Aorta (tissue), 5 donors: ENCODE measurements around the gene APEH. TPM values are rescaled to one million over a fixed set of nuclear protein-coding genes. Genes with fewer than 3 reads are reported as not detected.

Source experiments
- ATAC-seq: fragments of 200-7000 bp; cut with Tn5 transposase; one replicate; pipeline ENCODE4 v1.9.1; 2022; ENCODE audit warnings: moderate library complexity; ENCODE audit not compliant: low FRiP score
- DNase-seq, 2 donors: peaks; one replicate each; pipeline ENCODE4 v3.0.0-alpha.2; 2020
- H3K27ac ChIP-seq, 2 donors: one replicate each; pipeline ENCODE4 v1.5.1; 2013; ENCODE audit warnings: low read length in 2 of 2, mild to moderate bottlenecking in 2 of 2, moderate library complexity in 2 of 2, control low read depth in 1 of 2, inconsistent platforms in 1 of 2, low read depth in 1 of 2
- H3K27me3 ChIP-seq, 2 donors: one replicate each; pipeline ENCODE4 v1.6.1; 2013; ENCODE audit warnings: control low read depth in 1 of 2, low read length in 1 of 2, mild to moderate bottlenecking in 1 of 2, moderate library complexity in 1 of 2; ENCODE audit not compliant: insufficient read depth in 2 of 2, control insufficient read depth in 1 of 2
- H3K36me3 ChIP-seq, 2 donors: one replicate each; pipeline ENCODE4 v1.6.1; 2013; ENCODE audit warnings: control low read depth in 1 of 2, low read length in 1 of 2, mild to moderate bottlenecking in 1 of 2; ENCODE audit not compliant: insufficient read depth in 2 of 2, control insufficient read depth in 1 of 2
- H3K4me1 ChIP-seq, 2 donors: one replicate each; pipeline ENCODE4 v1.6.1; 2013; ENCODE audit warnings: low read length in 2 of 2, control low read depth in 1 of 2, mild to moderate bottlenecking in 1 of 2, moderate library complexity in 1 of 2; ENCODE audit not compliant: insufficient read depth in 2 of 2, control insufficient read depth in 1 of 2
- H3K4me3 ChIP-seq, 2 donors: one replicate each; pipeline ENCODE4 v1.5.1; 2013; ENCODE audit warnings: low read length in 2 of 2, control low read depth in 1 of 2, mild to moderate bottlenecking in 1 of 2
- H3K9me3 ChIP-seq: one replicate; pipeline ENCODE4 v1.6.1; 2013; ENCODE audit warnings: mild to moderate bottlenecking, low read length; ENCODE audit not compliant: control insufficient read depth
- WGBS, 2 donors: extraction: QIAGEN DNeasy Blood & Tissue Kit; methylation state at CpG; one replicate each; pipeline ENCODE4 v1.1.7; 2013; 5-methylcytosine and 5-hydroxymethylcytosine counted together
- intact Hi-C, 2 donors: fragments of 100-400 bp; cut with DNase I; formaldehyde crosslinking; loops; one replicate each; pipeline versions ENCODE4 v1.14.2 to v1.15.0; 2022
- polyA plus RNA-seq, 2 donors: library from polyadenylated mRNA; stranded (reverse); fragments of 200-250 nt; gene quantifications; one replicate each; pipeline ENCODE4 v1.2.3, GENCODE V29; 2013
- total RNA-seq, 2 donors: library from RNA; stranded (reverse); fragmentation: NEBNext Ultra II Directional; extraction: Animal tissue kit (Norgen Biotek cat#: 25700); gene quantifications; one replicate each; pipeline ENCODE4 v1.2.1, GENCODE V29; 2021
- donor health status: healthy with polysubstance abuse.
- donor health status: Bipolar disorder and iron deficiency.
- donor health status: DM: no; HTN: no; CAD: no.
- donor health status: DM: no; HTN: no; CAD: no.
- donor health status: DM: yes; HTN: yes; CAD: no.

Gene APEH
- total and polyA plus RNA-seq, 4 donors, result 30.3 to 53.6 (median 49.4) TPM

GRCh38 chr3:49720855-49721595, 46.9 kb downstream of the APEH start:
- Histone ChIP-seq H3K4me3 (no peak overlapping the region), H3K9me3 (no peaks in the 10 kb centered on the region), H3K36me3 (no peaks in the 10 kb centered on the region), H3K27ac (no peak overlapping the region), H3K27me3 (no peaks in the 10 kb centered on the region), H3K4me1 (no peaks in the 10 kb centered on the region)
- ATAC-seq, result no peak
- intact Hi-C loops, result loop anchor here (5.0 to 10.0 kb wide), 2 partner anchors 64 to 181 kb away; partner anchors contain the start of genes IP6K1 (in 1 of the 2) and MST1R (in 1 of the 2)
- WGBS, 2 donors, result 48 to 63% methylated on average over 4 of the region's 4 CpGs
- DNase-seq, result peak in 1 of 2 donors; percentile 66

- WGBS, 2 donors, result 71 to 72% methylated on average over 9 of the region's 9 CpGs
- Histone ChIP-seq H3K4me1 (no peaks in the 10 kb centered on the region), H3K9me3 (no peaks in the 10 kb centered on the region), H3K4me3 (no peak overlapping the region), H3K27ac (no peak overlapping the region), H3K36me3 (peaks cover 0 to under 1% of the 10 kb centered on the region in 2 donors), H3K27me3 (no peaks in the 10 kb centered on the region)
- ATAC-seq (no peak), DNase-seq (peak in 1 of 2 donors; percentile 45)
- intact Hi-C loops, result loop anchor here (5.0 to 10.0 kb wide), 2 partner anchors 63 to 181 kb away; partner anchors contain the start of genes IP6K1 (in 1 of the 2) and MST1R (in 1 of the 2)
Measured at GRCh38 chr3:49721596-49721895, 47.4 kb downstream of the APEH start.

GRCh38 chr3:49721896-49722781, 48.0 kb downstream of the APEH start:
- ATAC-seq (no peak), DNase-seq (peak; percentile 48 to 71)
- peaks cover 0 to 4% of the 10 kb centered on the region in 2 donors for H3K36me3 ChIP-seq
- WGBS, 2 donors, result 79% methylated on average over 26 of the region's 26 CpGs
- H3K4me3 ChIP-seq, result no peak overlapping the region
- no peaks in the 10 kb centered on the region for H3K27me3 ChIP-seq
- no peak overlapping the region for H3K27ac ChIP-seq
- intact Hi-C loops, result loop anchor here (5.0 to 10.0 kb wide), 2 partner anchors 63 to 180 kb away; partner anchors contain the start of genes IP6K1 (in 1 of the 2) and MST1R (in 1 of the 2)
- H3K9me3 ChIP-seq, result no peaks in the 10 kb centered on the region
- no peaks in the 10 kb centered on the region for H3K4me1 ChIP-seq

GRCh38 chr3:49722896-49723295, 48.7 kb downstream of the APEH start:
- Histone ChIP-seq H3K4me3 (peak overlapping the region; percentile 75 to 83), H3K4me1 (no peaks in the 10 kb centered on the region), H3K9me3 (no peaks in the 10 kb centered on the region), H3K27me3 (no peaks in the 10 kb centered on the region), H3K27ac (peak overlapping the region in 1 of 2 donors; percentile 92), H3K36me3 (peaks cover 0 to 9% of the 10 kb centered on the region in 2 donors)
- no peak for ATAC-seq
- intact Hi-C loops, result loop anchor here (5.0 to 10.0 kb wide), 2 partner anchors 62 to 179 kb away; partner anchors contain the start of genes IP6K1 (in 1 of the 2) and MST1R (in 1 of the 2)
- WGBS, 2 donors, result 47 to 53% methylated on average over 8 of the region's 8 CpGs
- DNase-seq, result peak in 1 of 2 donors; percentile 68

GRCh38 chr3:49723296-49723627, 49.1 kb downstream of the APEH start:
- Histone ChIP-seq H3K4me3 (peak overlapping the region; percentile 75 to 83), H3K27ac (peak overlapping the region in 1 of 2 donors; percentile 92), H3K27me3 (no peaks in the 10 kb centered on the region), H3K36me3 (peaks cover 0 to 11% of the 10 kb centered on the region in 2 donors), H3K4me1 (no peaks in the 10 kb centered on the region), H3K9me3 (no peaks in the 10 kb centered on the region)
- DNase-seq, result peak; percentile 74 to 83
- intact Hi-C loops, result loop anchor here (5.0 to 10.0 kb wide), 2 partner anchors 62 to 179 kb away; partner anchors contain the start of genes IP6K1 (in 1 of the 2) and MST1R (in 1 of the 2)
- WGBS, 2 donors, result 0 to 1% methylated on average over 20 of the region's 20 CpGs
- no peak for ATAC-seq

DNA sequence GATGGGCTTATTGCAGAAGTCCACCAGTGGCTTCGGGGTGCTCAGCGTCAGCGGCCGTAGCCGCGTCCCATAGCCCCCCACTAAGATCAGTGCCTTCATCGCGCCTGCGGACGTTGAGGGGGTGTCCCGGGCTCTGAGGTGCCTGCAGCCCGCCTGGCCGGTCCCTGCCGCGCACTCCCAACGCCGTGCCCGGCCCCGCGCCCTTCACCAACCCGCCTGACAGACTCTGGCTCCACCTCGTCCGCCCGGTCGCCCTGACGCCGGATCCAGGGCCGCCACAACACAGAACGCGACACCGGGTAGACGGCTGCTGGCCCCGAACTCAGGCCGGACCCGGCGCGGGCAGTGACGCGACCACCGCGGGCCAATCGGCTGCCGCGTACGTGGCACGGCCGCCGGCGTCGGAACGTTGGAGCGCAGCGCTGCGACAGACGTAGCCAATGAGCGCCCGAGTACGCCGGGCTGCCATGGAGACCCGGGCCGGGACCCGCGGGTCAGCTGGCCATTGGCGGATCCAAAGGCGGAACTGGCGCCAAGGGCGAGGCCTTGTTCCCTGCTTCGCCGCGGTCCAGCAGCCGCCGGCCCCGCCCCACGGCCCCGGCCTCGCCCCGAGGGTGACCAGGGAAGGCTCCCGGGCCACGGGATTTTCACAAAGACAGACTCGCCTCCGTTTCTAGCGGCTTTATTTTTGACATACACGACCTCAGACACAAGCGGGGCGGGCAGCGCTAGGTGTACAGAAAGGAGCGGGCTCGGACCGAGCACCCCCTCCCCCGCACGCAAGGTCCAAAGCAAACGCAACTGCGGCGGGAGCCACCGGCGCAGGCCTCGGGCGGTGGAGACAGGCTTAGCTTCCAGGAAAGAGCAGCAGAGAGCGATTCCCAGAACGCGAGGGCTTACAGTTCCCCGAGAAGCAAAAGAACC, 49.7 kb downstream of the APEH start, which contains the start of gene GMPPB:
GMPPB (minus strand) TSS at position 324 of the 924 bp plus-strand sequence; CDS start at position 99, 225 bp downstream.
- no peaks in the 10 kb centered on the region for H3K9me3 ChIP-seq
- DNase-seq (peak; percentile 99), ATAC-seq (peak; percentile 95)
- intact Hi-C loops, result loop anchor here (5.0 to 10.0 kb wide), 2 partner anchors 61 to 178 kb away; partner anchors contain the start of genes IP6K1 (in 1 of the 2) and MST1R (in 1 of the 2)
- H3K27me3 ChIP-seq, result no peaks in the 10 kb centered on the region
- H3K4me3 ChIP-seq, result peak within 1 kb of the TSS; percentile 75 to 83
- H3K36me3 ChIP-seq, result peaks cover 0 to 11% of the 10 kb centered on the region in 2 donors
- H3K4me1 ChIP-seq, result no peaks in the 10 kb centered on the region
- H3K27ac ChIP-seq, result peak within 1 kb of the TSS in 1 of 2 donors; percentile 92
- WGBS, 2 donors, result 0% methylated on average over 92 to 102 of the region's 102 CpGs

DNA sequence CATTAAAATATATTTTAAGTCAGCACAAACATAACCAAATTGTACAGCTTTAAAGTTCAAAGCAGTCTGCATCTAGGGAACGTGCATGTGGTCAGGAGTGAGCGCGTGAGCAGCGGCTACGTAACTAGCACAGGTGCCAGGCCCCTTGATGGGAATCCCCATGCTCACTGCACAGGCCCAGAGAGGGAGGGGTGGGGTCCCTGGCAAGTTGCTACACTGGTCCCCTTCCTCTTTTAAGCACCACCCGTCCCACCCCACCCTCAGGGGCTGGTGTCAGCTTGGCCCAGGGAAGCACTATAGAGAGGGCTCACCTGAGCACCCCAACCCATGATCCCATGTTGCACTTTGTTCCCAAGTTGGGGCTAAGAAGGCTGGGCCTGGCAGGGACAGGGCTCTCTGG, 50.4 kb downstream of the APEH start:
- Histone ChIP-seq H3K4me1 (no peaks in the 10 kb centered on the region), H3K27me3 (no peaks in the 10 kb centered on the region), H3K4me3 (peak overlapping the region; percentile 37 to 54), H3K27ac (peak overlapping the region in 1 of 2 donors; percentile 82), H3K36me3 (peaks cover 0 to 11% of the 10 kb centered on the region in 2 donors), H3K9me3 (no peaks in the 10 kb centered on the region)
- DNase-seq (peak in 1 of 2 donors; percentile 72), ATAC-seq (no peak)
- 8 to 10% methylated on average over 6 of the region's 6 CpGs for WGBS, 2 donors
- intact Hi-C loops, result loop anchor here (5.0 to 10.0 kb wide), 2 partner anchors 60 to 178 kb away; partner anchors contain the start of genes IP6K1 (in 1 of the 2) and MST1R (in 1 of the 2)
